AG04449 (cell line): ENCODE results near the gene LDLRAD3.

Experiments
- CTCF ChIA-PET: fragments of 350-600 bp; formaldehyde crosslinking; extraction: SDS; loops from one replicate; lab custom pipeline; 2021; ENCODE audit warnings: antibody characterized with exemption; lab: Yijun Ruan, JAX
- POLR2A ChIA-PET: fragments of 400-600, 350-600 bp; formaldehyde crosslinking; extraction: SDS; loops from one replicate; lab custom pipeline; 2020; ENCODE audit warnings: antibody characterized with exemption, inconsistent platforms; lab: Yijun Ruan, JAX
- DNase-seq: peaks from one replicate; pipeline ENCODE4 v3.0.0-alpha.2; 2010; ENCODE audit warnings: low read depth, low spot score
- H3K4me3 ChIP-seq: 2 replicates; pipeline ENCODE4 v1.5.1; 2011; ENCODE audit warnings: low read depth, mild to moderate bottlenecking, control low read depth, low read length
- TF ChIP-seq, protein P1 (sequence below): IDR thresholded peaks from one replicate; pipeline ENCODE4 v1.5.1; 2011; ENCODE audit warnings: mild to moderate bottlenecking, moderate library complexity, low read length, control low read depth, inconsistent platforms; ENCODE audit not compliant: insufficient read depth; ENCODE audit errors: missing control alignments

The LDLRAD3 gene

DNA sequence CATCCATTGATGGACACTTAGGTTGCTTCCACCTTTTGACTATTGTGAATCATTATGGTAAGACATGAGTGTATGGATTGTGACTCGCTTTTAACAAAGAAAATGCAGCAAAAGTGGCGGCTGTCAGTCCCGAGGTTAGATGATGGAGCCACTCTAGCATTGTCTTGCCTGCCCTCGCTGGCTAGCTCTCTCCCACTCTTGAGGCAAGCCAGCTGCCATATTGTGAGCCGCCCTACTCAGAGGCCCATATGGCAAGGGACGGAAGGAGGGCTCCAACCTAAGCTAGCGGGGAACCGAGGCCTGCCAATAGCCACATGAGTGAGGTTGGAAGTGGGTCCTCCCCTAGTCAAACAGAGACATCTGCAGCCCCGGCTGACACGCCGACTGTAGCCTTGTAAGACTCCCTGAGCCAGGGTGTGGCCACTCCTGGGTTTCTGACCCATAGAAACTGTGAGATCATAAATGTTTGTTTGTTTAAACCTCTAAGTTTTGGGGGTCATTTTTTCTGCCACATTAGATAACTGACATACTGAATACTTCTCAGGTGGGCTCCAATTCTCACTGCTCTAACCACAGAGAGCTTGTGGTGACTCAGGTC is 160.2 kb downstream of the LDLRAD3 start:
- ChIA-PET POLR2A (no interaction called here), CTCF (no interaction called here)
- DNase-seq: no peak
- TF ChIP-seq, protein P1, sequence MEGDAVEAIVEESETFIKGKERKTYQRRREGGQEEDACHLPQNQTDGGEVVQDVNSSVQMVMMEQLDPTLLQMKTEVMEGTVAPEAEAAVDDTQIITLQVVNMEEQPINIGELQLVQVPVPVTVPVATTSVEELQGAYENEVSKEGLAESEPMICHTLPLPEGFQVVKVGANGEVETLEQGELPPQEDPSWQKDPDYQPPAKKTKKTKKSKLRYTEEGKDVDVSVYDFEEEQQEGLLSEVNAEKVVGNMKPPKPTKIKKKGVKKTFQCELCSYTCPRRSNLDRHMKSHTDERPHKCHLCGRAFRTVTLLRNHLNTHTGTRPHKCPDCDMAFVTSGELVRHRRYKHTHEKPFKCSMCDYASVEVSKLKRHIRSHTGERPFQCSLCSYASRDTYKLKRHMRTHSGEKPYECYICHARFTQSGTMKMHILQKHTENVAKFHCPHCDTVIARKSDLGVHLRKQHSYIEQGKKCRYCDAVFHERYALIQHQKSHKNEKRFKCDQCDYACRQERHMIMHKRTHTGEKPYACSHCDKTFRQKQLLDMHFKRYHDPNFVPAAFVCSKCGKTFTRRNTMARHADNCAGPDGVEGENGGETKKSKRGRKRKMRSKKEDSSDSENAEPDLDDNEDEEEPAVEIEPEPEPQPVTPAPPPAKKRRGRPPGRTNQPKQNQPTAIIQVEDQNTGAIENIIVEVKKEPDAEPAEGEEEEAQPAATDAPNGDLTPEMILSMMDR: no peak
- no peak overlapping the region for H3K4me3 ChIP-seq

DNA sequence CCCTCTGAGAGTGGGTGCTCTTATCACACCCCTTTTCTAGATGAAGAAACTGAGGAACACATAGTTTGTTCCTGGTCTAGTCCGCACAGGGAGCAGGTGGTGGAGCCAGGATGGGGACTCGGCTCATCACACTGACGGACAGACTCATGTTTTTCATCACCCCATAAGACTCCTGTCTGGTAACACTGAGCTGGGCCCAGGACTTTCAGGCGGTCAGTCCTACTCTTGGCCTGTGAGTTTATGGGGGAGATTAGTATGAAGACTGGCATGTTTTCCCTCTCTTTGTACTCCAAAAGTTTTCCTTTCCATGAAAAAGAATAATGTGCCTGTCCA is 160.8 kb downstream of the LDLRAD3 start:
- CTCF ChIA-PET: no interaction called here
- DNase-seq: no peak
- POLR2A ChIA-PET: no interaction called here
- H3K4me3 ChIP-seq: no peak overlapping the region
- TF ChIP-seq, protein P1: no peak

DNA sequence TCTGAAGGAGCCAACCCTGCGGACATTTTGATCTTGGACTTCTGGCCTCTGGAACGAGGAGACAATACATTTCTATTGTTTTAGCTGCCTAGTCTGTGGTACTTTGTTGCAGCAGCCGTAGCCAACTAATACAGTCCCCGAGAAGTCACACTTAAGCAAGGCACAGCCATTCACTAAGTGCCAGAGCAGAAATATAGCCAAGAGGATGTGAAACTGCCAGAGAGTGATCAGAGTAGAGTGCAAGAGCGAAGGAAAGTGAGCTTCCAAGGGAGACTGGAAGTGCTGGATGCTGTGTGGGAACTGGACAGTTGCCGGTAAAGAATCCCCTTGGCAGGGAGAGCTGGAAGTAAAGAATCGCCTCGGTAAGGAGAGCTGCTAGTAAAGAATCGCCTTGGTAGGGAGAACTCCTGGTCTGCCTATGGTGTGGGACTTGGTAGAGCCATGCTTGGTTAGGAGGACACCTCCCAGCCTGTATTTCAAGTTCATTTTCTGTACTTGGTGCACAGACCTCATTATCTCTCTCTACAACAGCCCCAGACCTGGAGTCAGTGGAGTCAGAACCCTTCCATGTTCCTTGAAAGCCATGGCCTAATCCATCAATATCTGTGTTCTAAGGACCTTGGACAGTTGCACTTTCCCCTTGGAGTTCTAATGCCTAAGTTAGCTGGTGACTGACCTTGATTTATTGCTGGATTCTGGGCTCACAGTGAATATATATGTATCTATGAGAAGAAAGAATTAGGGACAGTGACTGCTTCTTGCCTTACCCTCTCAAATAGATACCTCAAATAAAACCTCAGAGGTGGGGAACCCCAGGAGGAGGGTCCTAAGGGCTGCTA is 162.1 kb downstream of the LDLRAD3 start:
- TF ChIP-seq, protein P1: no peak
- DNase-seq: no peak
- H3K4me3 ChIP-seq: no peak overlapping the region
- POLR2A ChIA-PET: no interaction called here
- CTCF ChIA-PET: interaction anchor here (1.1 kb wide), 1 partner anchor 9 kb away, joined by 3 read pairs; no protein-coding TSS in a partner anchor

DNA sequence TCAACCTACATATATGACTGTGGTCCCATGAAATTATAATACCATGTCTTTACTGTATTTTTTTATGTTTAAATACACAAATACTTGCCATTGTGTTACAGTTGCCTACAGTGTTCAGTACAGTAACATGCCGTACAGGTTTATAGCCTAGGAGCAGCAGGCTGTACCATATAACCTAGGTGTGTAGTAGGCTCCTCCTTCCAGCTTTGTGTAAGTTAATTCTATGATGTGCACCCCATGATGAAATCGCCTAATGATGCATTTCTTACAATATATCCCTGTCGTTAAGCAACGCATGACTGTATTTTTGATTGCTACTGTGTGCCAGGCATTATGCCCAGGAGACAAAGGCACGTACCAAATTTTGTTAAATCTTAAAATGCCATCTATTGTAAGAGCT is 163.7 kb downstream of the LDLRAD3 start:
- no peak for DNase-seq

DNA sequence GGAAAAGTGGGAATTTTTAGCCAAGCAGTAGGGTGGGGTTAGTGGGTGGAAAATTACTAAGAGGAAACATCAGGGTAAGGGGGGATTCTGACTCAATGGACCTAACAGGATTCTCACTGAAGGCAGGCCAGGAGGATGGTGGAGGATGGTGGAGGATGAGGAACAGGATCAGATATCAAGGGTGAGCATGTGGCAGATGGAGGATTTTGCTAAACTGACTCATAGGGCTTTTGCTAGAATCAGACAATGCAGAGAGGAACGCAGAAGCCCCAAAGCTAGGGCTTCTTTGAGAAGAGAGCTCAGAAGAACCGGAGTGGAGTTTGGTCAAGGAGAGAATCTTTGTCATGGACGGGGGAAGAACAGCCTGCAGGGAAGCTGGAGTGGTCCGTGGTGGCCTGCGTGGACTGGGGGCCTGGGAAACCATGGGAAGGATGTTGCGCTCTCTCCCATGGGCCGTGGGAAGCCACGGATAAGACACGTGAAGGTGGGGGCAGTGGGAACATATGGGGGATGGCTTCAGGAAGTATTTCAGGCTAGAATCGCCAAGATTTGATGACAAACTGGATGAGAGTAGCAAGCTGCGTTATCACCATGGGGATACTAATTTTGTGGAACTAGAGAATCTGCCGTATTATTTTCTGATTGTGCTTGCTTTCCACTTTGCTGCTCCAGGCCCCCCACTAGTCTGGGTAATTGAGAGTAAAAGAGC is 165.2 kb downstream of the LDLRAD3 start:
- no peak overlapping the region for H3K4me3 ChIP-seq
- DNase-seq: no peak
- ChIA-PET POLR2A (no interaction called here), CTCF (interaction anchor here (0.9 to 2.1 kb wide), 6 partner anchors 10 to 493 kb away, joined by 3 to 10 read pairs (median 6); no protein-coding TSS in a partner anchor)
- TF ChIP-seq, protein P1: no peak

More for the DNA sequence above, 163.7 kb downstream of the LDLRAD3 start:
- ChIA-PET POLR2A (no interaction called here), CTCF (no interaction called here)
- no peak overlapping the region for H3K4me3 ChIP-seq
- TF ChIP-seq, protein P1: no peak

DNA sequence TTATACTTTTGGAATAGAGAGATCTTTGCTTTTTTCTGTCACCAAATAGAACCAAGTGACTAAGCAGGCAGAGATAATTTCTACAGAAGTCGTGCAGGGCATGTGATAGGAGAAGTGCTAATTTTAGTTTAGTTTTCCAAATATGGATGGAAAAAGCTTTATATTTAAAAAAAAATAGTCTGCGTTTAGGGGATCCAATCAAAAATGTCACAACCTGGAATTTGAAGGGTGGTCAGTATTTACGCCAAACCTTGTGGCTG is 165.7 kb downstream of the LDLRAD3 start:
- TF ChIP-seq, protein P1: no peak
- no peak for DNase-seq
- no peak overlapping the region for H3K4me3 ChIP-seq
- POLR2A ChIA-PET: no interaction called here
- CTCF ChIA-PET: interaction anchor here (0.9 to 2.1 kb wide), 6 partner anchors 10 to 494 kb away, joined by 3 to 10 read pairs (median 6); no protein-coding TSS in a partner anchor
